Neuron (in vitro differentiated cells): ENCODE measurements around the gene STXBP3.
"Not testable (repeated sequence)": the region's sequence is repeated elsewhere in the genome, so short reads cannot be mapped to it uniquely, and the experiment has no call there.

ENCODE experiments used
- H2AFZ ChIP-seq: one replicate; pipeline ENCODE4 v1.6.1; 2013; ENCODE audit warnings: low read depth, mild to moderate bottlenecking, inconsistent platforms, low read length, moderate library complexity
- H3K27me3 ChIP-seq: one replicate; pipeline ENCODE4 v1.6.1; 2013; ENCODE audit warnings: low read length; ENCODE audit not compliant: insufficient read depth
- H3K36me3 ChIP-seq: one replicate; pipeline ENCODE4 v1.6.1; 2013; ENCODE audit warnings: low read length; ENCODE audit not compliant: insufficient read depth
- H3K4me1 ChIP-seq: one replicate; pipeline ENCODE4 v1.6.1; 2013; ENCODE audit warnings: low read length; ENCODE audit not compliant: insufficient read depth
- H3K4me3 ChIP-seq: 2 replicates; pipeline ENCODE4 v1.5.1; 2013; ENCODE audit warnings: mild to moderate bottlenecking, low read length, moderate library complexity
- H3K9me3 ChIP-seq: one replicate; pipeline ENCODE4 v1.6.1; 2013; ENCODE audit warnings: low read length

STXBP3 gene

DNA sequence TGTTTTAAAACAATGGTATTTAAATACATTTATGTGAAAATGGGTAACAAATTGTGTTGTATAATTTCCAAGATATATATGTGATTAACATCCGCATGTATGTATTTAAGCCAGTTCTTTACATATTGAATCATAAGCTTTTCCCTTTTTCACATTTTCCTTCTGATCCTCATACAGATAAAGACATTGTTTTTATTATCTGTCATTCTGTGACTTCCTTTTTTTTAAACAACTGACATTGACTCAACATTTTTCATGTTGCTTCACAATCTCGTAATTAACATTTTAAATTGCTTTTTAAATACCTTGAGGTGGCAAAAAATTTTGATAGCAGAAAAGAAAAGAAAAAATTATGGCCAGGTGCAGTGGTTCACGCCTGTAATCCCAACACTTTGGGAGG lies 1.4 kb downstream of the STXBP3 start:
- Histone ChIP-seq H3K27me3 (no peaks in the 10 kb centered on the region), H3K4me3 (peak overlapping the region; percentile 84), H3K9me3 (no peaks in the 10 kb centered on the region), H2AFZ (no peak overlapping the region), H3K4me1 (peaks cover 7% of the 10 kb centered on the region), H3K36me3 (peaks cover 9% of the 10 kb centered on the region)

DNA sequence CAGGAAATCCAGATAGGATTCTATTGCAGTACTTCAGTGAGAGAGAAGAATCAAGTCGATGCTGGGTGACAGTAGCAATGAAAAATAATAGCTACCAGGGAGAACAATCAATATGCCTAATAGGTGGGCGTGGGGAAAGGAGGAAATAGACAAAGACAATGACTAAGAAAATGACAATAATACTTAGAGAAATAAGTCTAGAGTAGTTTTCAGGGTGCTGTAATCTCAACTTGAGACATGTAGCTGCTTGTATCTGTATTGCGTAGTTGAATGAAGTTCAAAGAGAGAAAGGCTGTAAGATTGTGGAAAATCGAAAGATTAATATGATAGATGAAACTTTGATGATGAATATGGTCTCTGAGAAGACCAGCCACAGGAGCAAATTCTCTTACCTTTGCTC lies 2.6 kb downstream of the STXBP3 start:
- Histone ChIP-seq H2AFZ (no peak overlapping the region), H3K9me3 (no peaks in the 10 kb centered on the region), H3K4me1 (peaks cover 7% of the 10 kb centered on the region), H3K27me3 (no peaks in the 10 kb centered on the region), H3K4me3 (no peak overlapping the region), H3K36me3 (peaks cover 15% of the 10 kb centered on the region)

DNA sequence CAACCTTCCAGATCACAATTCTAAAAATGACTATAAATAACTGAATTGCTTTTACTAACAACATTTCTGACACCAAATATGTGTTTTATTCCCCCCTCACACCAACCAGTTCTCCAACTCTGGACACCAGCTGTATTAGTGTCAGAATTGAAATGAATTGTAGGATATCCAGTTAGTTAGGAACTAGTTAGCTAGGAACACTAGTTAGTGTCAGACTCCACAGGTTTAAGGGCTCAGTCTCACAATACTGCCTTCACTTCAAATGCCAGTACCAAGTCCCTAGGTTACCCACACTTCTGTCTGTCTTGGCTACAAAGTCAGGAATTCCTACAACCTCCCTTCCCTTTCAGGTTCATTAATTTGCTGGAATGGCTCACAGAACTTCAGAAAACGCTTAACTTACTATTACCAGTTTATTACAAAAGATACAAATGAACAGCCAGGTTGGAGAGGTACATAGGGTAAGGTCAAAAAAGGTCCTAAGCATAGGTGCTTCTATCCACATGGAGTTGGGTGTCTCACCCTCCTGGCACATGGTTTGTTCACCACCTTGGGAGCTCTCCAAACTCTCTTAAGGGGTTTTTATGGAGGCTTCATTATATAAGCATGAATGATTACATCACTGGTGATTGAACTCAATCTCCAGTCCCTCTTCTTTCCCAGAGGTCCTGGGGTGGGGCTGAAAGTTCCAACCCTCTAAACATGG lies 4.2 kb downstream of the STXBP3 start:
- no peak overlapping the region for H2AFZ ChIP-seq
- peaks cover 7% of the 10 kb centered on the region for H3K4me1 ChIP-seq
- H3K9me3 ChIP-seq: no peaks in the 10 kb centered on the region
- H3K36me3 ChIP-seq: peaks cover 26% of the 10 kb centered on the region
- no peak overlapping the region for H3K4me3 ChIP-seq
- no peaks in the 10 kb centered on the region for H3K27me3 ChIP-seq

DNA sequence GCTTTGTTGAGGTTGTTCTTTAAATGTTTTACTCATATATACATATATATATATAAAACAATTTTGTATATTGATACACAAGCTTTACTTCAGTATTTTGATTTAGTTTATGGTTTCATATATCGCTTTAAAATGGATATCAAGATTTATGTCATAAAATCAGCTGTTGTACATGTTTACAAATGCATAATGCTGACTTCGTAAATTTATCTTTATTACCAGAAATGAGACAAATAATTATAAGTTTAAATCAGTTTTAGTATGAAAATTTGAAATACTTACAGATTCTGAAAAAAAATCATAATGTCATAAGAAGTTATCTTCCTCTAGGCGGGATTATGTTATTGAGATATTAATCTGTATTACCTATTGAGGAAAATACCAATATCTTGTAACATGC lies 6.9 kb downstream of the STXBP3 start:
- Histone ChIP-seq H3K9me3 (no peaks in the 10 kb centered on the region), H3K4me1 (peaks cover 3% of the 10 kb centered on the region), H2AFZ (no peak overlapping the region), H3K4me3 (no peak overlapping the region), H3K27me3 (no peaks in the 10 kb centered on the region), H3K36me3 (peaks cover 43% of the 10 kb centered on the region)

DNA sequence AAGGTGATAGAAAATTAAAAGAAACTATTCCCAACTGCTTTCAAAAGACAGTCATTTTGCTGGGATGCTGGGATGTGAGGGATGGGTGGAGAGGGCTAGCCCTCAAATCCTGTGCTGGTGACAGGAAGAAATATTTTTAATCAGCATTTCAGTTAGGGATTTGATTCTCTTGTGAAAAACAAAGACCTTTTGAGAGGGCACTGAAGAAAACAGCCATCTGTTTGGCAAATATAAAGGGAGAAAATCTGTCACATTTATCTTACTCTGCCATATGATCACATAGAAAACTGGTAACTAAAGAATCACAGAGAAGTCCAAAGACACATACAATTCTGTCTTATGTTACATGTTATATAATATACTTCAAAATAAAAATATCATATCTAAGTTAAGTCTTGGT lies 12.3 kb downstream of the STXBP3 start:
- Histone ChIP-seq H3K9me3 (no peaks in the 10 kb centered on the region), H2AFZ (no peak overlapping the region), H3K4me3 (no peak overlapping the region), H3K4me1 (no peaks in the 10 kb centered on the region), H3K36me3 (peaks cover 66% of the 10 kb centered on the region), H3K27me3 (no peaks in the 10 kb centered on the region)

DNA sequence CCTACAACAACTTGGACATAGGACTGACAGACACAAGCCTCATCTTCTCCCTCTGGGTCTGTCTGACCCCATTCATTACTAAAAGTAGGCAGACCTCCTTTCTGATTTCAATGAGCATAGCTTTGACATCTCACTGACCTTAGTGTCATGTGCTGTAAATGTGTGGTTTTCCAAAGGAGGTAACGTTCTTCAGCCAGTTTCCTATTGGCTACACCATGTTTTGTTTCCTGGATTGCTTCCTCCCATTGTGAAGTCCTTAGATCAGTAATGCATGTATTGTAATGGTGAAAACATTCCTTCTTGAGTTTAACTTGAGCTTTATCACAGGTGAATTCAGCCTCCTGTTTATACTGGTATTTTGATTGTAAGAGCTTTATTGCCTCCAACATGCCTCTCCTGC lies 20.6 kb downstream of the STXBP3 start:
- Histone ChIP-seq H3K27me3 (no peaks in the 10 kb centered on the region), H3K4me1 (no peaks in the 10 kb centered on the region), H3K4me3 (no peak overlapping the region), H3K36me3 (peaks cover 46% of the 10 kb centered on the region), H2AFZ (no peak overlapping the region), H3K9me3 (peaks cover 2% of the 10 kb centered on the region)

DNA sequence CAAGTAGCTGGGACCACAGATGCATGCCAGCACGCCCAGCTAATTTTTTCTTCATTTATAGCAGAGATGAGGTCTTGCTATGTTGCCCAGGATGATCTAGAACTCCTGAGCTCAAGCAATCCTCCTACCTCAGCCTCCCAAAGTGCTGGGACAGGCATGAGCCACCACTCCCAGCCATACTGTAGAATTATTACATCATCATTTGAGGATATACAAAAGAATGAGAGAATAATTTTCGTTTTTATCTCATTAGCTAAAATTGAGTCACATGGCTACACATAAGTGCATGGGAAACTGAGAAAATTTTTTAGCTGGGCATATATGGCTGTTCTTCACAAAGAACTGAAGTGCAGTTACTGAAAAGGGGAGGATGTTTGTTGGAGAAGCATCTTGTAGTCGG lies 21.2 kb downstream of the STXBP3 start:
- no peak overlapping the region for H3K4me3 ChIP-seq
- H2AFZ ChIP-seq: no peak overlapping the region
- H3K36me3 ChIP-seq: peaks cover 44% of the 10 kb centered on the region
- H3K27me3 ChIP-seq: no peaks in the 10 kb centered on the region
- H3K9me3 ChIP-seq: peaks cover 2% of the 10 kb centered on the region
- H3K4me1 ChIP-seq: no peaks in the 10 kb centered on the region

DNA sequence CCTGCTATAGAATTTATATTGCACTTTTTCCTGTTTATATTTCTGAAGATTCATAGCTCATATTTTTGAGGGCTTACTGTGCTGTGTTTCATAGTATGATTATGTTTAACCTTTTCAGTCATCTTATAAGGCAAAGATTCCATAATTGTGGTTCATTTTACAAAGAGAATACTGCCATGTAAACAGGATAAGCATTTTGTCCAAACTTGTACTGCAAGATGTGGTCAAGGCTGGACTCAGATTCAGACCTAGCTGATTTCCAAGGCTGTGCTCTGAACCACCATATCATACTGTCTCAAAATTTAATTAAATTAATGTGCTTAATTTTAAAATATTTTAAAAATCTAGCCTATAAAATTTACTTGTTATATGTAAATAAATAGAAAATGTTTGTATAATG lies 31.4 kb downstream of the STXBP3 start:
- Histone ChIP-seq H3K9me3 (no peaks in the 10 kb centered on the region), H3K27me3 (no peaks in the 10 kb centered on the region), H2AFZ (no peak overlapping the region), H3K36me3 (peaks cover 57% of the 10 kb centered on the region), H3K4me3 (no peak overlapping the region), H3K4me1 (no peaks in the 10 kb centered on the region)

DNA sequence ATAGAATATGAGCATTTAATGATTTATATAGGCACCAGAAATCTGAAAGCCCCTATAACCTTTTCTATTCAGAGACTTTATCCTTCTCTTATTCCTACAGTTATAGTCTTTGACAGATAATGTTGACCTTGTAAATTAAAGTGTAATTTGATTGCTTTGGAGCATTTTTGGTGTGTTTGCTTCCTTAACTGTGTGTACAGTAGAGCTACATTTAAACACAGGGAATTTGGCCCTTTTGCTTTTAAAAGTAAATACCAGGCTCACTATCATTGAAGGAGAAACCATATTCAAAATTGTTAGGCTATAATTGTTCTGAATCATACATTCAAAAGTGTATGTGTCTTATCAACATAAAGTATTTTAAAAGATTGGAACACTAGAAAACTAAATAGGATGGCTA lies 33.0 kb downstream of the STXBP3 start:
- H3K27me3 ChIP-seq: no peaks in the 10 kb centered on the region
- H3K4me1 ChIP-seq: no peaks in the 10 kb centered on the region
- H2AFZ ChIP-seq: no peak overlapping the region
- H3K36me3 ChIP-seq: peaks cover 59% of the 10 kb centered on the region
- peaks cover 6% of the 10 kb centered on the region for H3K9me3 ChIP-seq
- no peak overlapping the region for H3K4me3 ChIP-seq

DNA sequence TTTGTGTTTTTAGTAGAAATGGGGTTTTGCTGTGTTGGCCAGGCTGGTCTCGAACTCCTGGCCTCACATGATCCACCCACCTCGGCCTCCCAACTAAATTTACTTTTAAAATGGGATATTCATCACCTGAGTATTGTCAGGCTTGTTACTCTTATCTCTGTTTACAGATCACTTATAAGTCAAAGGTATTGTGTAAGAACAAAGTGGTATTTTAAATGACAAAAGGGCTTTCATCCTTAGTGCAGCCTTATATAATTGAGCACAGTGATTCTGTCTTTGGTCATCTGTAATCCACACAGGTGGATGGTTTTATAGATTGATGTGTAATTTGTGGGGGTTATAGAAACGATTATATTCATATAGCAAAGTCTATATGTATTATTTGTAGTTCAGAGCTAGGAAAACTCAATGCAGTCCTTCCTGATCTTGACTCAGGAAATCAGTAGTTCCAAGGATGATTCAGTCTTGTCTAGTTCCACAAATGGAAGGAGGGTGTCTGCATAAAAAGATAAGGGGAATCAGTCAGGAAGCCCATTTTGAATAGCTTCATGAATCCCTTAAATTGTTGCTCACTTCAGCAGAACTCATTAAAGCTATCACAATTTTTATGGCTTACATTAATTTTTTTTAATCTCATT lies 34.6 kb downstream of the STXBP3 start:
- Histone ChIP-seq H3K4me3 (no peak overlapping the region), H3K9me3 (peaks cover 21% of the 10 kb centered on the region), H3K27me3 (no peaks in the 10 kb centered on the region), H3K36me3 (peaks cover 60% of the 10 kb centered on the region), H3K4me1 (no peaks in the 10 kb centered on the region), H2AFZ (no peak overlapping the region)

DNA sequence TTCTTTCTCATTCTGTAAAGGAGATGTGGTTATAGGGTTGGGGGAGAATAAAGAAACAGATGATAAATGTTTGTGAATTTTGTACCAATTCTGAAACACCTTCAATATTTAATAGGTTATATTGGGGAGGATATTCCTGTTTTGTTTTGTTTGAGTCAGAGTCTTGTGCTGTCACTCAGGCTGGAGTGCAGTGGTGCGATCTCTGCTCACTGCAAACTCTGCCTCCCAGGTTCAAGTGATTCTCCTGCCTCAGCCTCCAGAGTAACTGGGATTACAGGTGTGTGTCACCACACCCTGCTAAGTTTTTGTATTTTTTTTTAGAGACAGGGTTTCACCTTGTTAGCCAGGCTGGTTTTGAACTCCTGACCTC lies 35.1 kb downstream of the STXBP3 start:
- H3K4me1 ChIP-seq, H2AFZ ChIP-seq, H3K27me3 ChIP-seq, H3K4me3 ChIP-seq: not testable (repeated sequence)
- peaks cover 26% of the 10 kb centered on the region for H3K9me3 ChIP-seq
- H3K36me3 ChIP-seq: peaks cover 61% of the 10 kb centered on the region

DNA sequence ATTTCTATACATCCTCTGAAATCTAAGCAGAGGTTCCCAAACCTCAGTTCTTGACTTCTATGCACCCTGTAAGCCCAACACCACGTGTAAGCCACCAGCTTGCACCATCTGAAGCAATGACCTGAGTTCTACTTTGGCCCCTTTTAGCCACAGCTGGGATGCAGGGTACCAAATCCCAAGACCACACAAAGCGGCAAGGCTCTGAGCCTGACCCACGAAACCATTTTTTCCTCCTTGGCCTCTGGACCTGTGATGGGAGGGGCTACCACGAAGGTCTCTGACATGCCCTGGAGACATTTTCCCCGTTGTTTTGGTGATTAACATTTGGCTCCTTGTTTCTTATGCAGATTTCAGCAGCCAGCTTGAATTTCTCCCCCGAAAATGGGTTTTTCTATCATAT lies 38.8 kb downstream of the STXBP3 start:
- no peak overlapping the region for H3K4me3 ChIP-seq
- no peaks in the 10 kb centered on the region for H3K4me1 ChIP-seq
- peaks cover 48% of the 10 kb centered on the region for H3K36me3 ChIP-seq

DNA sequence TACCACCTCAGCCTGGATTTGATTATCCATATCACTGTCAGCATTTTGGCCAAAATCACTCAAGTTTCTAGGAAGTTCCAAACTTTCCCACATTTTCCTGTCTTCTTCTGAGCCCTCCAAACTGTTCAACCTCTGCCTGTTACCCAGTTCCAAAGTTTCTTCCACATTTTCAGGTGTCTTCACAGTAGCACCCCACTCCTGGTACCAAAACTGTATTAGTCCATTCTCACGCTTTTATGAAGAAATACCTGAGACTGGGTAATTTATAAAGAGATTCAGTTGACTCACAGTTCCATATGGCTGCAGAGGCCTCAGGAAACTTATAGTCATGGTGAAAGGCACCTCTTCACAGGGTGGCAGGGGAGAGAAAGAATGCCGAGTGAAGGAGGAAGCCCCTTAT lies 39.4 kb downstream of the STXBP3 start:
- Histone ChIP-seq H3K4me1 (no peaks in the 10 kb centered on the region), H3K27me3 (no peaks in the 10 kb centered on the region), H2AFZ (no peak overlapping the region), H3K9me3 (peaks cover 27% of the 10 kb centered on the region), H3K4me3 (no peak overlapping the region), H3K36me3 (peaks cover 46% of the 10 kb centered on the region)

More for the DNA sequence above, 38.8 kb downstream of the STXBP3 start:
- Histone ChIP-seq H3K9me3 (peaks cover 27% of the 10 kb centered on the region), H3K27me3 (no peaks in the 10 kb centered on the region), H2AFZ (no peak overlapping the region)

DNA sequence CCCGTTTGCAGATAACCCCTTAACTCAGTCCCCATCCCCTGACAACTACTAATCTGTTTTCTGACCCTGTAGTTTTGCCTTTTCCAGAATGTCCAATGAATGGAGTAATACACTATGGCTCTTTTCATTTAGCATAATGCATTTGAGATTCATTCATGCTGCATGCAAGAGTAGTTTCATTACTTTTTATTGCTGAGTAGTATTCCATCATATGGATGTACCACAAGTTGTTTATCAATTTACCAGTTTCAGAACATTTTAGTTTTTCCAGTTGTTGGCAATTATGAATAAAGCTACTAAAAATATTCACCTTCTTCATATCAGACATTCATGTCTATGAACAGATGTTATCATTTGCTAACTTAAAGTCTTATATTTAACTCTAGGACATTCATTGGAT lies 45.3 kb downstream of the STXBP3 start:
- Histone ChIP-seq H3K9me3 (peaks cover 10% of the 10 kb centered on the region), H3K36me3 (peaks cover 43% of the 10 kb centered on the region), H3K4me3 (no peak overlapping the region), H2AFZ (no peak overlapping the region), H3K27me3 (no peaks in the 10 kb centered on the region), H3K4me1 (no peaks in the 10 kb centered on the region)
